Pancreas (tissue), 10 donors: ENCODE measurements around the gene ZNF155. TPM values are rescaled to one million over a fixed set of nuclear protein-coding genes. Genes with fewer than 3 reads are reported as not detected.

Experiments
- ATAC-seq, 4 donors: fragments of 200-7000 bp; cut with Tn5 transposase; one replicate each; pipeline versions ENCODE4 v1.8.0 to v1.9.1; 2020; ENCODE audit warnings: mild to moderate bottlenecking in 4 of 4, moderate library complexity in 4 of 4
- DNase-seq, 6 donors: peaks; one replicate each; pipeline ENCODE4 v3.0.0-alpha.2; 2020
- FAIRE-seq: peaks from 2 replicates; lab custom pipeline; 2012; peaks lifted over from hg19 to GRCh38; lab: Jason Lieb, UNC
- H3K27ac ChIP-seq, 4 donors: fragments of 200-600 bp; sonication (generic); 1 replicate in 3 of 4; 2 replicates in 1 of 4; pipeline versions ENCODE4 v1.5.0 to v1.8.0; 2020
- H3K27me3 ChIP-seq, 4 donors: fragments of 200-600 bp; one replicate each; pipeline ENCODE4 v1.8.0; 2021
- H3K36me3 ChIP-seq, 3 donors: fragments of 200-600 bp; sonication (generic) in 1 of 3; one replicate each; pipeline versions ENCODE4 v1.5.0 to v1.8.0; 2020 to 2021
- H3K4me1 ChIP-seq, 3 donors: fragments of 200-600 bp; one replicate each; pipeline ENCODE4 v1.8.0; 2021
- H3K4me3 ChIP-seq, 4 donors: fragments of 200-600 bp; sonication (generic) in 2 of 4; one replicate each; pipeline versions ENCODE4 v1.5.0 to v1.8.0; 2020 to 2021
- H3K9me3 ChIP-seq, 4 donors: fragments of 200-600 bp; one replicate each; pipeline ENCODE4 v1.8.0; 2021
- CTCF ChIP-seq, 4 donors: fragments of 200-600 bp; sonication (generic) in 3 of 4; IDR thresholded peaks; one replicate each; pipeline versions ENCODE4 v1.5.0 to v1.8.0; 2021; ENCODE audit warnings: antibody characterized with exemption in 4 of 4
- WGBS, 2 donors: extraction: QIAGEN DNeasy Blood & Tissue Kit; methylation state at CpG; one replicate each; pipeline ENCODE4 v1.1.7; 2013; 5-methylcytosine and 5-hydroxymethylcytosine counted together
- intact Hi-C, 3 donors: fragments of 100-400 bp; cut with DNase I; formaldehyde crosslinking; loops; one replicate each; pipeline versions ENCODE4 v1.11.1 to v1.14.2; 2022
- polyA plus RNA-seq, 2 donors: library from polyadenylated mRNA; stranded (reverse); fragments of 200-250 nt; gene quantifications; one replicate each; pipeline ENCODE4 v1.2.3, GENCODE V29; 2013
- total RNA-seq, 6 donors: library from RNA; stranded (reverse); fragmentation: NEBNext Ultra II Directional in 4 of 6; extraction: Animal tissue kit (Norgen Biotek cat#: 25700) in 4 of 6; gene quantifications; one replicate each; pipeline versions ENCODE4 v1.2.1 to v1.2.4, GENCODE V29; 2021 to 2023
- donor health status: healthy with polysubstance abuse.
- donor health status: DM: no; HTN: no; CAD: no; lungs with moderate emphysema.
- donor health status: DM: no; HTN: no; CAD: no.
- donor health status: control.
- donor health status: control.
- donor health status: Bipolar disorder and iron deficiency.
- donor health status: DM: yes; HTN: yes; CAD: no.
- donor health status: DM: no; HTN: no; CAD: no.
- donor health status: DM: no; HTN: no; CAD: no.
- donor health status: DM: yes; HTN: yes; CAD: no.

ZNF155 gene
- total and polyA plus RNA-seq, 8 donors: 1.2 to 7.3 (median 2.9) TPM

DNA sequence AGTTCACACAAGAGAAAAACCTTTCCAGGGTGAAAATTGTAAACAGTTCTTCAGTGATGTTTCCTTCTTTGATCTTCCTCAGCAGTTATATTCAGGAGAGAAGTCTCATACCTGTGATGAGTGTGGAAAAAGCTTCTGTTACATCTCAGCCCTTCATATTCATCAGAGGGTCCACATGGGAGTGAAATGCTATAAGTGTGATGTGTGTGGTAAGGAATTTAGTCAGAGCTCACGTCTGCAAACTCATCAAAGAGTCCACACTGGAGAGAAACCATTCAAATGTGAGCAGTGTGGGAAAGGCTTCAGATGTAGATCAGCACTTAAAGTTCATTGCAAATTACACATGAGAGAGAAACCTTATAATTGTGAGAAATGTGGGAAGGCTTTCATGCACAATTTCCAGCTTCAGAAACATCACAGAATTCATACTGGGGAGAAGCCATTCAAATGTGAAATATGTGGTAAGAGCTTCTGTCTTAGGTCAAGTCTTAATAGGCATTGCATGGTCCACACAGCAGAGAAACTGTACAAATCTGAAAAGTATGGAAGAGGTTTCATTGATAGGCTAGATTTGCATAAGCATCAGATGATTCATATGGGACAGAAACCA lies 48.1 kb downstream of the ZNF155 start:
- 83% methylated on average over 1 of the region's 1 CpG for WGBS, 2 donors
- H3K27ac ChIP-seq: no peak overlapping the region
- no peak for DNase-seq
- TF ChIP-seq CTCF (IDR thresholded peaks at IDR 0.05): no peak
- peaks cover 0 to 10% (median 4%) of the 10 kb centered on the region in 4 donors for H3K9me3 ChIP-seq
- no peak overlapping the region for H3K4me3 ChIP-seq
- FAIRE-seq: no peak
- no peak for ATAC-seq
- no peaks in the 10 kb centered on the region for H3K4me1 ChIP-seq
- H3K27me3 ChIP-seq: no peaks in the 10 kb centered on the region
- intact Hi-C loops: no loop called here
- H3K36me3 ChIP-seq: peaks cover 0 to 52% (median 17%) of the 10 kb centered on the region in 3 donors

GRCh38 chr19:44042147-44042546 lies 58.2 kb downstream of the ZNF155 start:
- 40 to 49% methylated on average over 2 of the region's 2 CpGs for WGBS, 2 donors
- no peak for TF ChIP-seq CTCF (IDR thresholded peaks at IDR 0.05)
- FAIRE-seq (no peak), ATAC-seq (no peak), DNase-seq (no peak)
- Histone ChIP-seq H3K36me3 (no peaks in the 10 kb centered on the region), H3K4me3 (no peak overlapping the region), H3K9me3 (no peaks in the 10 kb centered on the region), H3K4me1 (no peaks in the 10 kb centered on the region), H3K27me3 (no peaks in the 10 kb centered on the region), H3K27ac (no peak overlapping the region)
- intact Hi-C loops: no loop called here

Other genes starting within 250 kb of the ZNF155 start
- 10 to 100 TPM in 3 of 6 donors, 1 to 10 TPM in 3; 6.6 to 20.1 (median 10.5) TPM for gene SMG9, start 229.2 kb upstream of the ZNF155 start, total RNA-seq
- gene SMG9, start 229.2 kb upstream of the ZNF155 start, polyA plus RNA-seq: 10 to 100 TPM; 22.3 to 23.0 TPM
- 1 to 10 TPM in 3 of 6 donors, under 1 TPM in 3; 0.43 to 2.6 (median 0.82) TPM for gene KCNN4, start 203.2 kb upstream of the ZNF155 start, total RNA-seq
- 1 to 10 TPM; 1.3 to 1.5 TPM for gene KCNN4, start 203.2 kb upstream of the ZNF155 start, polyA plus RNA-seq
- gene LYPD5, start 181.7 kb upstream of the ZNF155 start, total RNA-seq: 1 to 10 TPM in 1 of 6 donors, under 1 TPM in 5; 0.09 to 1.2 (median 0.24) TPM
- gene LYPD5, start 181.7 kb upstream of the ZNF155 start, polyA plus RNA-seq: under 1 TPM; 0.42 to 0.49 TPM
- gene ZNF283, start 156.9 kb upstream of the ZNF155 start, total RNA-seq: 1 to 10 TPM; 3.0 to 7.7 (median 3.9) TPM
- 1 to 10 TPM; 1.9 to 2.0 TPM for gene ZNF283, start 156.9 kb upstream of the ZNF155 start, polyA plus RNA-seq
- gene ZNF404, start 100.2 kb upstream of the ZNF155 start, total RNA-seq: 1 to 10 TPM in 2 of 6 donors, under 1 TPM in 4; 0.51 to 2.5 (median 0.73) TPM
- gene ZNF404, start 100.2 kb upstream of the ZNF155 start, polyA plus RNA-seq: 1 to 10 TPM; 4.3 to 5.0 TPM
- 1 to 10 TPM; 2.7 to 8.7 (median 4.4) TPM for gene ZNF45, start 48.9 kb upstream of the ZNF155 start, total RNA-seq
- 1 to 10 TPM; 2.3 to 5.1 TPM for gene ZNF45, start 48.9 kb upstream of the ZNF155 start, polyA plus RNA-seq
- gene ZNF221, start 33.0 kb upstream of the ZNF155 start, total RNA-seq: 1 to 10 TPM in 5 of 6 donors, under 1 TPM in 1; 0.98 to 3.9 (median 1.5) TPM
- 1 to 10 TPM in 1 of 2 donors, under 1 TPM in 1; 0.65 to 1.3 TPM for gene ZNF221, start 33.0 kb upstream of the ZNF155 start, polyA plus RNA-seq
- 1 to 10 TPM in 5 of 6 donors, under 1 TPM in 1; 0.79 to 2.9 (median 2.0) TPM for gene ZNF230, start 18.8 kb downstream of the ZNF155 start, total RNA-seq
- 1 to 10 TPM in 1 of 2 donors, under 1 TPM in 1; 0.84 to 1.9 TPM for gene ZNF230, start 18.8 kb downstream of the ZNF155 start, polyA plus RNA-seq
- gene ZNF222, start 41.2 kb downstream of the ZNF155 start, total RNA-seq: 1 to 10 TPM; 1.2 to 1.7 (median 1.5) TPM
- gene ZNF222, start 41.2 kb downstream of the ZNF155 start, polyA plus RNA-seq: 1 to 10 TPM; 1.3 to 3.6 TPM
- 1 to 10 TPM in 5 of 6 donors, under 1 TPM in 1; 0.95 to 4.7 (median 1.7) TPM for gene ZNF223, start 67.8 kb downstream of the ZNF155 start, total RNA-seq
- gene ZNF223, start 67.8 kb downstream of the ZNF155 start, polyA plus RNA-seq: 1 to 10 TPM; 2.5 to 4.4 TPM
- 1 to 10 TPM in 1 of 6 donors, under 1 TPM in 5; 0.42 to 1.9 (median 0.85) TPM for gene ZNF284, start 88.0 kb downstream of the ZNF155 start, total RNA-seq
- gene ZNF284, start 88.0 kb downstream of the ZNF155 start, polyA plus RNA-seq: under 1 TPM; 0.53 to 0.92 TPM
- 10 to 100 TPM in 4 of 6 donors, 1 to 10 TPM in 2; 5.4 to 16.4 (median 10.2) TPM for gene ZNF224, start 110.2 kb downstream of the ZNF155 start, total RNA-seq
- 10 to 100 TPM; 11.9 to 22.6 TPM for gene ZNF224, start 110.2 kb downstream of the ZNF155 start, polyA plus RNA-seq
- 1 to 10 TPM; 1.5 to 3.9 (median 1.8) TPM for gene ZNF225, start 129.2 kb downstream of the ZNF155 start, total RNA-seq
- 1 to 10 TPM; 1.0 to 1.8 TPM for gene ZNF225, start 129.2 kb downstream of the ZNF155 start, polyA plus RNA-seq
- gene ZNF234, start 157.4 kb downstream of the ZNF155 start, total RNA-seq: 1 to 10 TPM; 2.0 to 7.2 (median 4.1) TPM
- 1 to 10 TPM; 2.2 to 2.9 TPM for gene ZNF234, start 157.4 kb downstream of the ZNF155 start, polyA plus RNA-seq
- 10 to 100 TPM in 1 of 6 donors, 1 to 10 TPM in 5; 4.8 to 11.7 (median 6.2) TPM for gene ZNF226, start 180.9 kb downstream of the ZNF155 start, total RNA-seq
- gene ZNF226, start 180.9 kb downstream of the ZNF155 start, polyA plus RNA-seq: 10 to 100 TPM in 1 of 2 donors, 1 to 10 TPM in 1; 5.7 to 12.8 TPM
- gene ZNF227, start 228.3 kb downstream of the ZNF155 start, total RNA-seq: 1 to 10 TPM; 6.3 to 9.7 (median 8.6) TPM
- 1 to 10 TPM; 2.9 to 4.2 TPM for gene ZNF227, start 228.3 kb downstream of the ZNF155 start, polyA plus RNA-seq